Caki2 (cell line): ENCODE data around the gene KCNQ1. TPM values are rescaled to one million over a fixed set of nuclear protein-coding genes. Genes with fewer than 3 reads are reported as not detected.
"Not testable (repeated sequence)": the region's sequence is repeated elsewhere in the genome, so short reads cannot be mapped to it uniquely, and the experiment has no call there.

Experiments used
- DNase-seq: peaks from one replicate; pipeline ENCODE4 v3.0.0-alpha.2; 2015; ENCODE audit warnings: low read depth
- in situ Hi-C: cut with HindIII; loops from 2 replicates; pipeline ENCODE4 v1.10.0; 2016; ENCODE audit warnings: low sequenced_read_pairs, low pct_unique_long_range_greater_than_20kb, mixed read lengths
- total RNA-seq: library from RNA; depleted of rRNA; stranded (reverse); fragments of >200 nt; shearing (Covaris generic); gene quantifications from 2 replicates; pipeline ENCODE4 v1.2.3, GENCODE V29; 2014; ENCODE audit warnings: low replicate concordance

The KCNQ1 gene
- total RNA-seq, 1 experiment from 2014 or later, result not detected

GRCh38 chr11:2477936-2478335, 33.1 kb downstream of the KCNQ1 start:
- no peak for DNase-seq
- in situ Hi-C loops, result no loop called here

- in situ Hi-C loops, DNase-seq: not testable (repeated sequence)
Observed at GRCh38 chr11:2480067-2480873, 35.5 kb downstream of the KCNQ1 start.

GRCh38 chr11:2480874-2481220, 36.0 kb downstream of the KCNQ1 start:
- no peak for DNase-seq
- in situ Hi-C loops, result no loop called here

GRCh38 chr11:2481253-2481652, 36.4 kb downstream of the KCNQ1 start:
- in situ Hi-C loops, result no loop called here
- no peak for DNase-seq

GRCh38 chr11:2482204-2482603, 37.4 kb downstream of the KCNQ1 start:
- no peak for DNase-seq
- in situ Hi-C loops, result no loop called here

GRCh38 chr11:2482745-2483144, 37.9 kb downstream of the KCNQ1 start:
- DNase-seq, result no peak
- in situ Hi-C loops, result no loop called here

- DNase-seq, result no peak
- in situ Hi-C loops, result no loop called here
Observed at GRCh38 chr11:2483426-2483825, 38.6 kb downstream of the KCNQ1 start.

GRCh38 chr11:2484576-2485125, 39.8 kb downstream of the KCNQ1 start:
- in situ Hi-C loops, result no loop called here
- no peak for DNase-seq

- no peak for DNase-seq
- in situ Hi-C loops, result no loop called here
Observed at GRCh38 chr11:2488004-2488403, 43.2 kb downstream of the KCNQ1 start.

- in situ Hi-C loops, result no loop called here
Observed at GRCh38 chr11:2489083-2489482, 44.3 kb downstream of the KCNQ1 start.

GRCh38 chr11:2497951-2498350, 53.1 kb downstream of the KCNQ1 start:
- in situ Hi-C loops, DNase-seq: not testable (repeated sequence)

More at GRCh38 chr11:2489083-2489482, 44.3 kb downstream of the KCNQ1 start:
- DNase-seq, result no peak

- no peak for DNase-seq
- in situ Hi-C loops, result no loop called here
Observed at GRCh38 chr11:2498750-2499149, 53.9 kb downstream of the KCNQ1 start.

GRCh38 chr11:2507212-2507901, 62.5 kb downstream of the KCNQ1 start:
- in situ Hi-C loops, result no loop called here
- DNase-seq, result no peak

- DNase-seq, result no peak
- in situ Hi-C loops, result no loop called here
Observed at GRCh38 chr11:2507945-2508749, 63.3 kb downstream of the KCNQ1 start.

- in situ Hi-C loops, result no loop called here
- no peak for DNase-seq
Observed at GRCh38 chr11:2508793-2509192, 64.0 kb downstream of the KCNQ1 start.

GRCh38 chr11:2509481-2510001, 64.7 kb downstream of the KCNQ1 start:
- in situ Hi-C loops, result no loop called here
- DNase-seq, result no peak

- in situ Hi-C loops, result no loop called here
- DNase-seq, result no peak
Observed at GRCh38 chr11:2510626-2511402, 66.0 kb downstream of the KCNQ1 start.
